HepG2 (cell line): ENCODE data around the gene CSNK2B. TPM values are rescaled to one million over a fixed set of nuclear protein-coding genes. Genes with fewer than 3 reads are reported as not detected.

Experiments
- ERF ChIP-seq: IDR thresholded peaks from 2 replicates; pipeline ENCODE4 v1.6.1; 2018; ENCODE audit warnings: missing biosample characterization, missing genetic modification reagents
- ESRRA ChIP-seq: sonication (generic); formaldehyde crosslinking; IDR thresholded peaks from 2 replicates; pipeline ENCODE4 v1.5.1; 2020; ENCODE audit warnings: mild to moderate bottlenecking, low read depth, missing genetic modification reagents
- FLYWCH1 ChIP-seq: sonication (generic); formaldehyde crosslinking; IDR thresholded peaks from 2 replicates; pipeline ENCODE4 v1.8.1; 2023; ENCODE audit warnings: mild to moderate bottlenecking, missing genetic modification reagents
- FOSL1 ChIP-seq: sonication (generic); formaldehyde crosslinking; IDR thresholded peaks from 2 replicates; pipeline ENCODE4 v1.9.0; 2021; ENCODE audit warnings: missing genetic modification reagents, borderline replicate concordance
- FOXK2 ChIP-seq: fragments of 450-650 bp; IDR thresholded peaks from 2 replicates; pipeline ENCODE4 v1.6.1; 2016
- HNRNPUL1 ChIP-seq: fragments of 200-400 bp; formaldehyde crosslinking; IDR thresholded peaks from 2 replicates; pipeline ENCODE4 v1.6.1; 2017; ENCODE audit warnings: low read depth, mild to moderate bottlenecking, low read length, moderate library complexity
- KDM4B ChIP-seq: sonication (generic); formaldehyde crosslinking; IDR thresholded peaks from 2 replicates; pipeline ENCODE4 v1.4.0; 2020; ENCODE audit warnings: missing genetic modification reagents
- KLF12 ChIP-seq: sonication (generic); formaldehyde crosslinking; IDR thresholded peaks from 2 replicates; pipeline ENCODE4 v1.4.0; 2020; ENCODE audit warnings: missing genetic modification reagents, borderline replicate concordance
- MED1 ChIP-seq: sonication (generic); formaldehyde crosslinking; IDR thresholded peaks from 2 replicates; pipeline ENCODE4 v1.4.0; 2020; ENCODE audit warnings: missing genetic modification reagents
- PAWR ChIP-seq: sonication (generic); formaldehyde crosslinking; IDR thresholded peaks from 2 replicates; pipeline ENCODE4 v1.4.0; 2020; ENCODE audit warnings: missing genetic modification reagents, mild to moderate bottlenecking, borderline replicate concordance
- PHF21A ChIP-seq: sonication (generic); formaldehyde crosslinking; IDR thresholded peaks from 2 replicates; pipeline ENCODE4 v1.5.0; 2020; ENCODE audit warnings: mild to moderate bottlenecking, missing genetic modification reagents
- SCMH1 ChIP-seq: sonication (generic); formaldehyde crosslinking; IDR thresholded peaks from 2 replicates; pipeline ENCODE4 v1.9.0; 2021; ENCODE audit warnings: missing genetic modification reagents, mild to moderate bottlenecking, borderline replicate concordance
- SP2 ChIP-seq: sonication (generic); formaldehyde crosslinking; IDR thresholded peaks from 2 replicates; pipeline ENCODE4 v1.5.1; 2020; ENCODE audit warnings: mild to moderate bottlenecking, missing genetic modification reagents
- ZC3H4 ChIP-seq: sonication (generic); formaldehyde crosslinking; IDR thresholded peaks from 2 replicates; pipeline ENCODE4 v1.4.0; 2020; ENCODE audit warnings: missing genetic modification reagents, borderline replicate concordance
- ZFAT ChIP-seq: sonication (generic); formaldehyde crosslinking; conservative IDR thresholded peaks from 2 replicates; pipeline ENCODE4 v1.8.1; 2023; ENCODE audit warnings: missing genetic modification reagents, inconsistent platforms
- ZFP36 ChIP-seq: fragments of 150-350 bp; IDR thresholded peaks from 2 replicates; pipeline ENCODE4 v1.6.1; 2018; ENCODE audit warnings: borderline replicate concordance, low read length, low read depth; ENCODE audit not compliant: partially characterized antibody
- ZFY ChIP-seq: sonication (generic); formaldehyde crosslinking; IDR thresholded peaks from 2 replicates; pipeline ENCODE4 v1.4.0; 2020; ENCODE audit warnings: missing genetic modification reagents
- ZKSCAN8 ChIP-seq: IDR thresholded peaks from 2 replicates; pipeline ENCODE4 v1.6.1; 2016; ENCODE audit warnings: borderline replicate concordance, missing genetic modification reagents, missing compliant biosample characterization
- ZSCAN25 ChIP-seq: sonication (generic); formaldehyde crosslinking; IDR thresholded peaks from 2 replicates; pipeline ENCODE4 v1.8.0; 2022; ENCODE audit warnings: mild to moderate bottlenecking, missing genetic modification reagents
- polyA plus RNA-seq, 8 experiments: library from polyadenylated mRNA; depleted of rRNA in 3 of 8; stranded (reverse) in 7 of 8; unstranded in 1 of 8; fragments of >200 nt; fragmentation: Illumina TruSeq in 4 of 8; extraction: Trizol in 4 of 8; gene quantifications; 2 replicates each; pipeline versions ENCODE4 v1.2.1 to v1.2.3, GENCODE V29; 2011 to 2016; ENCODE audit warnings: low read depth in 4 of 8, missing spikeins in 1 of 8, mixed read lengths in 1 of 8; ENCODE audit not compliant: insufficient read depth in 1 of 8
- total RNA-seq, 5 experiments: library from RNA; depleted of rRNA; stranded (reverse); fragments of >200 nt; fragmentation: Illumina TruSeq; extraction: Trizol; gene quantifications; 2 replicates each; pipeline ENCODE4 v1.2.3, GENCODE V29; 2016; ENCODE audit warnings: low read depth in 1 of 5
- TF ChIP-seq, protein P1 (sequence below): sonication (generic); formaldehyde crosslinking; IDR thresholded peaks from 2 replicates; pipeline ENCODE4 v1.5.1; 2020; ENCODE audit warnings: mild to moderate bottlenecking, missing genetic modification reagents
- TF ChIP-seq, protein P2 (sequence below): sonication (generic); formaldehyde crosslinking; IDR thresholded peaks from 2 replicates; pipeline ENCODE4 v1.9.0; 2022; ENCODE audit warnings: missing genetic modification reagents, mild to moderate bottlenecking, borderline replicate concordance
- TF ChIP-seq, protein P3 (sequence below): sonication (generic); formaldehyde crosslinking; IDR thresholded peaks from 2 replicates; pipeline ENCODE4 v1.4.0; 2020; ENCODE audit warnings: low read depth, mild to moderate bottlenecking, missing genetic modification reagents

Gene CSNK2B
- total and polyA plus RNA-seq, 2 of the 13 experiments (the other 11 are each of a cell fraction or from before 2014, with no cell fraction given) = 111 to 296 TPM

DNA sequence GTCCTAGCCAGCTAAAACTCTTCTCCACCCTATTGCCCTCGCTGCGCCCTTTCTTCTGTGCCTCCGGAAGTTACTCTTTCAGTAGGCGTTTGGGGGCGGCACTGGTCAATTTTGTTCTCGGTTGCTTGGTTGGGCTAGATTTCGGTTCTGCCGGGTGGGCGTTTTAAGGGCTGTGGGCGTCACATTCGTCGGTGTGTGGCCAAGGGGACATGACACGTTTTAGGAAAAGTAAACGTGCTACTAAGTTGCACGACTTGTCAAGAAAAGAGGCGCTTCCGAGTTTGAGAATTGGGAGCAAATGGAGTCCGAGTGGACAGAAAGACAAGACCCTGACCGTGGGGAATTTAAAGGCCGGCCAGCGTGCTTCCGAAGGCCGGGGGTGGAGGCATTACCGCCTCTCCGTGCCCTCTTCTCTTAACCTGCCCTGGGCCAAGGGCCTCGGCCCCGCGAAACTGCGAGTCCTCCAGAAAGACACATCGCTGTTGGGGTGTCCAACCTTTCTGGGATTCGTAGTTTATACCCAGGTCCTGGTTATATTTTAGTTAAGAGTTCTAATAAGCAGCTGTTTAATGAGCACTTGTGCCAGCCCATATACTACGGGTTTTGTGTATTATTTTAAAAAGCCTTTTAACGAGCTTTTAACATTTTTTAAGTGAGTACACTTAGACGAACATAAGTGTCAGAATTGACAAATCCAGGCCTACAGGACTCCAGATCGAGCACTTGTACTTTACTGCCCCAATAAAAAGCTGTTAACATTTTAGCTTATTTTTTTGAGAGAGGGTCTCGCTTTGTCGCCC, 12.8 kb upstream of the CSNK2B start (continued):
- TF ChIP-seq, protein P1, sequence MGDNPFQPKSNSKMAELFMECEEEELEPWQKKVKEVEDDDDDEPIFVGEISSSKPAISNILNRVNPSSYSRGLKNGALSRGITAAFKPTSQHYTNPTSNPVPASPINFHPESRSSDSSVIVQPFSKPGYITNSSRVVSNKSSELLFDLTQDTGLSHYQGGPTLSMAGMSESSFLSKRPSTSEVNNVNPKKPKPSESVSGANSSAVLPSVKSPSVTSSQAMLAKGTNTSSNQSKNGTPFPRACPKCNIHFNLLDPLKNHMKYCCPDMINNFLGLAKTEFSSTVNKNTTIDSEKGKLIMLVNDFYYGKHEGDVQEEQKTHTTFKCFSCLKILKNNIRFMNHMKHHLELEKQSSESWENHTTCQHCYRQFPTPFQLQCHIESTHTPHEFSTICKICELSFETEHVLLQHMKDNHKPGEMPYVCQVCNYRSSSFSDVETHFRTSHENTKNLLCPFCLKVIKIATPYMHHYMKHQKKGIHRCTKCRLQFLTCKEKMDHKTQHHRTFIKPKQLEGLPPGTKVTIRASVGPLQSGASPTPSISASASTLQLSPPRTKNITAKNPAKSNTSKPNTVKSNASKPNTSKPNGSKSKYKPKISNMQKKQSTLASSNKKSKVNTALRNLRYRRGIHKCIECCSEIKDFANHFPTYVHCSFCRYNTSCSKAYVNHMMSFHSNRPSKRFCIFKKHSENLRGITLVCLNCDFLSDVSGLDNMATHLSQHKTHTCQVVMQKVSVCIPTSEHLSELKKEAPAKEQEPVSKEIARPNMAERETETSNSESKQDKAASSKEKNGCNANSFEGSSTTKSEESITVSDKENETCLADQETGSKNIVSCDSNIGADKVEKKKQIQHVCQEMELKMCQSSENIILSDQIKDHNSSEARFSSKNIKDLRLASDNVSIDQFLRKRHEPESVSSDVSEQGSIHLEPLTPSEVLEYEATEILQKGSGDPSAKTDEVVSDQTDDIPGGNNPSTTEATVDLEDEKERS (CRISPR knock-in tag) = no peak
- TF ChIP-seq HNRNPUL1 (no peak), KLF12 (no peak), PHF21A (CRISPR knock-in tag) (peak; percentile 33; the same call in 1 of the 2 replicates), KDM4B (CRISPR knock-in tag) (no peak), ZC3H4 (CRISPR knock-in tag) (peak; percentile 49; the same call in 1 of the 2 replicates), ZKSCAN8 (CRISPR knock-in tag) (0 out of 2 replicates have a peak, but pooled peaks have one; percentile 41), FOXK2 (peak; percentile 28; the same call in 1 of the 2 replicates), FLYWCH1 (CRISPR knock-in tag) (peak; percentile 85; the same call in 1 of the 2 replicates), FOSL1 (CRISPR knock-in tag) (no peak), ZFP36 (no peak), SCMH1 (CRISPR knock-in tag) (no peak), ESRRA (CRISPR knock-in tag) (peak; percentile 10; the same call in 1 of the 2 replicates), ZFAT (CRISPR knock-in tag) (0 out of 2 replicates have a peak, but pooled peaks have one; percentile 52), SP2 (CRISPR knock-in tag) (0 out of 2 replicates have a peak, but pooled peaks have one; percentile 0), ZSCAN25 (no peak), ERF (CRISPR knock-in tag) (no peak; the same call in none of the 2 replicates), PAWR (no peak), MED1 (CRISPR knock-in tag) (no peak; the same call in none of the 2 replicates), ZFY (CRISPR knock-in tag) (peak; percentile 73)
- TF ChIP-seq, protein P2, sequence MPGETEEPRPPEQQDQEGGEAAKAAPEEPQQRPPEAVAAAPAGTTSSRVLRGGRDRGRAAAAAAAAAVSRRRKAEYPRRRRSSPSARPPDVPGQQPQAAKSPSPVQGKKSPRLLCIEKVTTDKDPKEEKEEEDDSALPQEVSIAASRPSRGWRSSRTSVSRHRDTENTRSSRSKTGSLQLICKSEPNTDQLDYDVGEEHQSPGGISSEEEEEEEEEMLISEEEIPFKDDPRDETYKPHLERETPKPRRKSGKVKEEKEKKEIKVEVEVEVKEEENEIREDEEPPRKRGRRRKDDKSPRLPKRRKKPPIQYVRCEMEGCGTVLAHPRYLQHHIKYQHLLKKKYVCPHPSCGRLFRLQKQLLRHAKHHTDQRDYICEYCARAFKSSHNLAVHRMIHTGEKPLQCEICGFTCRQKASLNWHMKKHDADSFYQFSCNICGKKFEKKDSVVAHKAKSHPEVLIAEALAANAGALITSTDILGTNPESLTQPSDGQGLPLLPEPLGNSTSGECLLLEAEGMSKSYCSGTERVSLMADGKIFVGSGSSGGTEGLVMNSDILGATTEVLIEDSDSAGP (CRISPR knock-in tag) = no peak; the same call in 1 of the 2 replicates
- TF ChIP-seq, protein P3, sequence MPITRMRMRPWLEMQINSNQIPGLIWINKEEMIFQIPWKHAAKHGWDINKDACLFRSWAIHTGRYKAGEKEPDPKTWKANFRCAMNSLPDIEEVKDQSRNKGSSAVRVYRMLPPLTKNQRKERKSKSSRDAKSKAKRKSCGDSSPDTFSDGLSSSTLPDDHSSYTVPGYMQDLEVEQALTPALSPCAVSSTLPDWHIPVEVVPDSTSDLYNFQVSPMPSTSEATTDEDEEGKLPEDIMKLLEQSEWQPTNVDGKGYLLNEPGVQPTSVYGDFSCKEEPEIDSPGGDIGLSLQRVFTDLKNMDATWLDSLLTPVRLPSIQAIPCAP (CRISPR knock-in tag) = 0 out of 2 replicates have a peak, but pooled peaks have one; percentile 51
